ENCODE results near the gene LUM. TPM values are rescaled to one million over a fixed set of nuclear protein-coding genes. Genes with fewer than 3 reads are reported as not detected.

LUM gene
- total RNA-seq, 1 donor from 2014 or later: 14.2 TPM

GRCh38 chr12:91074154-91074709 is 37.1 kb downstream of the LUM start:
- Histone ChIP-seq H3K4me3 (ENCODE audit: low read depth, low read length) (no peak overlapping the region), H3K27me3 (ENCODE audit: control insufficient read depth, insufficient read depth, low read length) (peaks cover 8% of the 10 kb centered on the region), H3K36me3 (ENCODE audit: control insufficient read depth, insufficient read depth, low read length) (no peaks in the 10 kb centered on the region)
- TF ChIP-seq CTCF (IDR thresholded peaks at IDR 0.05; ENCODE audit: insufficient read depth, low read length, severe bottlenecking): no peak
- no peak for DNase-seq (ENCODE audit: low read depth)
- no peak for FAIRE-seq

- no peak for TF ChIP-seq CTCF (IDR thresholded peaks at IDR 0.05; ENCODE audit: insufficient read depth, low read length, severe bottlenecking)
- H3K4me3 ChIP-seq (ENCODE audit: low read depth, low read length): no peak overlapping the region
- DNase-seq (ENCODE audit: low read depth) (no peak), FAIRE-seq (no peak)
- H3K27me3 ChIP-seq (ENCODE audit: control insufficient read depth, insufficient read depth, low read length): peaks cover 8% of the 10 kb centered on the region
- H3K36me3 ChIP-seq (ENCODE audit: control insufficient read depth, insufficient read depth, low read length): no peaks in the 10 kb centered on the region
Observed at GRCh38 chr12:91073426-91073825, 37.9 kb downstream of the LUM start.

- no peak for TF ChIP-seq CTCF (IDR thresholded peaks at IDR 0.05; ENCODE audit: insufficient read depth, low read length, severe bottlenecking)
- FAIRE-seq: no peak
Observed at GRCh38 chr12:91072931-91073330, 38.4 kb downstream of the LUM start.

GRCh38 chr12:91070936-91071335 is 40.4 kb downstream of the LUM start:
- no peak for FAIRE-seq
- H3K4me3 ChIP-seq (ENCODE audit: low read depth, low read length): no peak overlapping the region
- no peaks in the 10 kb centered on the region for H3K36me3 ChIP-seq (ENCODE audit: control insufficient read depth, insufficient read depth, low read length)
- peaks cover 1% of the 10 kb centered on the region for H3K27me3 ChIP-seq (ENCODE audit: control insufficient read depth, insufficient read depth, low read length)
- TF ChIP-seq CTCF (IDR thresholded peaks at IDR 0.05; ENCODE audit: insufficient read depth, low read length, severe bottlenecking): no peak
- DNase-seq (ENCODE audit: low read depth): no peak

More at GRCh38 chr12:91072931-91073330, 38.4 kb downstream of the LUM start:
- H3K36me3 ChIP-seq (ENCODE audit: control insufficient read depth, insufficient read depth, low read length): no peaks in the 10 kb centered on the region
- peaks cover 8% of the 10 kb centered on the region for H3K27me3 ChIP-seq (ENCODE audit: control insufficient read depth, insufficient read depth, low read length)
- no peak for DNase-seq (ENCODE audit: low read depth)
- no peak overlapping the region for H3K4me3 ChIP-seq (ENCODE audit: low read depth, low read length)

- DNase-seq (ENCODE audit: low read depth): no peak
- TF ChIP-seq CTCF (IDR thresholded peaks at IDR 0.05; ENCODE audit: insufficient read depth, low read length, severe bottlenecking): no peak
- no peak overlapping the region for H3K4me3 ChIP-seq (ENCODE audit: low read depth, low read length)
- no peaks in the 10 kb centered on the region for H3K36me3 ChIP-seq (ENCODE audit: control insufficient read depth, insufficient read depth, low read length)
- peaks cover 1% of the 10 kb centered on the region for H3K27me3 ChIP-seq (ENCODE audit: control insufficient read depth, insufficient read depth, low read length)
- FAIRE-seq: no peak
Observed at GRCh38 chr12:91065396-91065795, 45.9 kb downstream of the LUM start.

GRCh38 chr12:91064640-91065039 is 46.7 kb downstream of the LUM start:
- DNase-seq (ENCODE audit: low read depth) (no peak), FAIRE-seq (no peak)
- H3K27me3 ChIP-seq (ENCODE audit: control insufficient read depth, insufficient read depth, low read length): peaks cover 1% of the 10 kb centered on the region
- no peak overlapping the region for H3K4me3 ChIP-seq (ENCODE audit: low read depth, low read length)
- H3K36me3 ChIP-seq (ENCODE audit: control insufficient read depth, insufficient read depth, low read length): no peaks in the 10 kb centered on the region
- no peak for TF ChIP-seq CTCF (IDR thresholded peaks at IDR 0.05; ENCODE audit: insufficient read depth, low read length, severe bottlenecking)

Measured in bronchial epithelial cell (primary cell).